AG08395 (cell line): ENCODE data around the gene PPP4R2.
"Not testable (repeated sequence)": the region's sequence is repeated elsewhere in the genome, so short reads cannot be mapped to it uniquely, and the experiment has no call there.

Experiments used
- DNase-seq: peaks from one replicate; pipeline ENCODE4 v3.0.0; 2012; ENCODE audit warnings: mixed read lengths, low spot score

Gene PPP4R2

GRCh38 chr3:72977060-72977808 lies 19.4 kb upstream of the PPP4R2 start:
- no peak for DNase-seq

GRCh38 chr3:72982609-72983366 lies 13.8 kb upstream of the PPP4R2 start:
- DNase-seq = no peak

- no peak for DNase-seq
Measured at GRCh38 chr3:72985576-72985975, 11.0 kb upstream of the PPP4R2 start.

- no peak for DNase-seq
Measured at GRCh38 chr3:72990701-72991395, 5.8 kb upstream of the PPP4R2 start.

- no peak for DNase-seq
Measured at GRCh38 chr3:72991522-72991921, 5.1 kb upstream of the PPP4R2 start.

GRCh38 chr3:72993391-72993790 lies 3.2 kb upstream of the PPP4R2 start:
- no peak for DNase-seq

GRCh38 chr3:72995337-72995736 lies 1.3 kb upstream of the PPP4R2 start:
- DNase-seq = no peak

- DNase-seq = no peak
Measured at GRCh38 chr3:72996121-72996472, 514 bp upstream of the PPP4R2 start.

GRCh38 chr3:72997421-72997961 lies 880 bp downstream of the PPP4R2 start:
- peak; percentile 31 for DNase-seq

GRCh38 chr3:72998466-72998865 lies 1.9 kb downstream of the PPP4R2 start:
- no peak for DNase-seq

- DNase-seq = no peak
Measured at GRCh38 chr3:72999951-73000350, 3.3 kb downstream of the PPP4R2 start.

- DNase-seq = not testable (repeated sequence)
Measured at GRCh38 chr3:73003050-73003449, 6.4 kb downstream of the PPP4R2 start.

GRCh38 chr3:73004316-73004715 lies 7.7 kb downstream of the PPP4R2 start:
- no peak for DNase-seq

GRCh38 chr3:73007992-73008712 lies 11.5 kb downstream of the PPP4R2 start:
- DNase-seq = no peak

GRCh38 chr3:73009008-73009407 lies 12.4 kb downstream of the PPP4R2 start:
- no peak for DNase-seq

- DNase-seq = no peak
Measured at GRCh38 chr3:73009750-73010149, 13.1 kb downstream of the PPP4R2 start.

GRCh38 chr3:73010158-73010557 lies 13.5 kb downstream of the PPP4R2 start:
- no peak for DNase-seq

- no peak for DNase-seq
Measured at GRCh38 chr3:73018298-73018697, 21.7 kb downstream of the PPP4R2 start.

- DNase-seq = no peak
Measured at GRCh38 chr3:73018790-73019441, 22.3 kb downstream of the PPP4R2 start.

- no peak for DNase-seq
Measured at GRCh38 chr3:73021301-73021835, 24.8 kb downstream of the PPP4R2 start.

- DNase-seq = no peak
Measured at GRCh38 chr3:73024836-73025235, 28.2 kb downstream of the PPP4R2 start.
